HG02973 (cell line): ENCODE measurements around the gene ACSF2.

Source experiments
- ATAC-seq: cut with Tn5 transposase; IDR thresholded peaks from one replicate; pipeline ENCODE4 v1.9.1; 2021; ENCODE audit warnings: moderate library complexity; ENCODE audit not compliant: unreplicated experiment

Gene ACSF2

DNA sequence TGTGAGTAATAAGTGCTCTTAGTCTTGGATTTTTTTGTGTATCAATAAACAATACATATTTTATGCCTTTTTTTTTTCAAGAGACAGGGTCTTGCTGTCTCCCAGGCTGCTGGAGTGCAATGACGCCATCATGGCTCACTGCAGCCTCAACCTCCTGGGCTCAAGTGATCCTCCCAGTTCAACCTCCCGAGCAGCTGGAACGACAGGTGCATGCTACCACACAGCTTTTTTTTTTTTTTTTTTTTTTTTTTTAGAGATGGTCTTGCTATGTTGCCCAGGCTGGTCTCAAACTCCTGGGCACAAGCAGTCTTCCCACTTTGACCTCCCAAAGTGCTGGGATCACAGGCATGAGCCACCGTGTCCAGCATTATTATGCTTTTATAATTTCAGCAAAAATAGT lies 13.0 kb downstream of the ACSF2 start:
- no peak for ATAC-seq

DNA sequence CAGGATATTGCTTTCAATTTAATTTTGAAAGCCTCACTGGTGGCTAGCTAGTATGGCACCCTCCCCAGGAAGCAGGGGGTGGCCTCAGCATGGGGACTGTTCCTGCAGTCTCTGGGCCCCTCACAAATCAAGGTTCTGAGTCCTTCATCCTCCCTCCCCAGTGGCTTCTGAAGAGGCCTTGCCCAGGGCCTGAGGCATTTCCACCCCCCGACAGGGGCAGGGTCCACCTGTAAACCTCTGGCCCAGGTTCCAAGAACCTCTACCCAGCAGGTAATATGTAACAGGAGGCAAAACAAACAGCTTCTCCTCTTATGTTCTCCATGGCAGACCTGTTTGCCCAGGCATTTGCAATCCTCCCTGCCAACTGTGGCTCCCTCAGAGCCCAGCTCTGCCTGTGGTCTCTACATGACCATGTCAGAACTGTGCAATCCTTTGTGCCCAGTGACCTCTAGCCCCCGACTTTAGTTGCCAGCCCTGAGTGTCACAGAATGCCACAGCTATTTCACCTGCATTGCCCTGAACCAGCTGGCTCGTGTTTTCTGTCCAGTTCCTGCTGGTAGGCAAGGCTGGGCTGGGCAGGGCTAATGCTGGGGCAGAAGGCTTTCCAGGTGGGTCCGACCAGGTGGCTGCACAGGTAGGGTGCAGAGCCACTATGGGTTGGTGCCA lies 14.3 kb downstream of the ACSF2 start:
- ATAC-seq, result no peak

DNA sequence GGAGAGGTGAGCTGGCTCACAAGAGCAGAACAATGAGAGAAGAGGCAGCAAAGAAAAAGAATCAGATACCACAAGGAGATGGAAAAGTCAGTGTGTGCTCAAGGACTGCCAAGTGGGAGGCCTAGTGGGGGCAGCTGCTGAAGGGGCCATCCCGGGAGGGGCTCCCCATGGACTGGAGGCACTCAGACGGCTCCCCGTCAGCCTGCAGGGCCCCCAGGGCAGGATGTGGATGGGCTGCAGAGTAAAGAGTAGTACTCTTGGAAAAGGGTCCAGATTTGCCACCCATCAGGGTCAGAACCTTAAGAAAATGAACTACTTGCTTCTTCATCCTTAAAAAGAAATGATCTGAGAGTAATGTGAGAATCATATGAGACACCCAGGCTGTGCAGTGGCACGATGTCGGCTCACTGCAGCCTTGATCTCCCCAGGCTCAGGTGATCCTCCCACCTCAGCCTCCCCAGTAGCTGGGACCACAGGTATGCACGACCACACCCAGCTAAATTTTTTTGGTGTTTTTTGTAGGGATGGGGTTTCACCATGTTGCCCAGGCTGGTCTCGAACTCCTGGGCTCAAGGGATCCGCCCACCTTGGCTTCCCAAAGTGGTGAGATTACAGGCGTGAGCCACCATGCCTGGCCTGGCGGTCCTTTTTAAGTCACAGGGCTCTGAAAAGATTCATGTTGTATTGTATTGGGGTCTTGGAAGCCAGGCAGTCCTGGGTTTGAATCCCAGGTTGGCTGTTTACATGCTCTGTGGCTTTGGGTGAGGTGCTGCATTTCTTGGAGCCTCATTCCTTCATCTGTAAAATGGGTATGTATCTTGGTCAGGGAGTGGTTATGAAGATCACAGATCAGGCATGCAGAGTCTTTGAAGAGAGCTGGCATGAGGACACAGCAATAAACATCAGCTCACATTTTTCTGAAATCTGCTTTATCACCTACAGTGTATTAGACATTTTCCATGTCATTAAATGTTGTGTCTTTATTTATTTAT lies 15.1 kb downstream of the ACSF2 start:
- ATAC-seq, result no peak

DNA sequence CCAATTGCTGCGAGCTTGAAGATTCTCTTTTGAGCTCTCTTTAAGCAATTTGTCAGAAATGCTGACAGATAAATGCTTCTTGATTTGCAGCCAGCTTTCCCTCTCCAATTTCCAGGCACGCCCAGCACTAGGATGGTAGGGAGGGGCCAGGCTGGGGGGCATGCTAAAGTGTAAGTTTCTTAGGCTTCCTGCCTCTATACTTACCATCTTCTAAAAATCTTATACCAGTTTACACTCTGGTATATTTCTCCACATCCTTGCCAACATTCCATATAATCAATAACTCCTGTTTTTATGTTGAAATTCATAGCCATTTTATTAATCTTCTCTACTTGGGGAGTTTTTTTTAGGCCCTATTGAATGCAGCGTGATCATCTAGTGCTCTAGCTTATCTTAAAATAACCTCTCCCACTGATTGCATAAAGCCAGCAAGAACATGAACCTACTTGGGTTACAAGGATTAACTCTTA lies 17.5 kb downstream of the ACSF2 start:
- ATAC-seq, result no peak

DNA sequence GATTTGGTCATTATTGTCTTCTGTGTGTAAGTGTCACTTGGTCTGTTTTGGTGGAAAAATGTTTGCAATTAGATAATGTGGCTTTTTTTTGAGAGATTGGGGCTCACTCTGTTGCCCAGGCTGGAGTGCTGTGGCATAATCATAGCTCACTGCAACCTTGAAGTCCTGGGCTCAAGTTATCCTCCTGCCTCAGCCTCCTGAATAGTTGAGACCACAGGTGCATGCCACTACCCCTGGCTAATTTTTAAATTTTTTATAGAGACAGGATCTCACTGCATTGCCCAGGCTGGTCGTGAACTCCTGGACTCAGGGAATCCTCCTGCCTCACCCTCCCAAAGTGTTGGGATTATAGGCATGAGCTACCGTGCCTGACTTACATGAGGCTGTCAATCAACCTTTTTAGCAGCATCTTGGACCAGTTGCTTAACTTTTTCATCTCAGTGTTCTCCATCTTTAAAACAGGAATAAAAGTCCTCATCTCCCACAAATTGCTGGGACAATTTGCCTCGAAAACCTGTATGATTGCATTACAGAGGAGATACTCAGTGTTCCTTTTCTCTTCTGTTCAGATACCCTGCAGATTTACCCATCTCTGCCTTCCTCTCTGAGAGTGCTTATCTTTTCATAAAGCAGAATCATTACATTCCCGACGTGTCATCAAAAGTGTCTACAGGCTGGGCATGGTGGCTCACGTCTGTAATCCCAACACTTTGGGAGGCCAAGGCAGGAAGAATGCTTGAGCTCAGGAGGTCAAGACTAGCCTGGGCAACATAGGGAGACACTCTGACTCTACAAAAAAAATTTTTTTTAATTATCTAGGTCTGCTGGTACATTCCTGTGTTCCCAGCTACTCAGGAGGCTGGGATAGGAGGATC lies 19.1 kb downstream of the ACSF2 start:
- no peak for ATAC-seq

DNA sequence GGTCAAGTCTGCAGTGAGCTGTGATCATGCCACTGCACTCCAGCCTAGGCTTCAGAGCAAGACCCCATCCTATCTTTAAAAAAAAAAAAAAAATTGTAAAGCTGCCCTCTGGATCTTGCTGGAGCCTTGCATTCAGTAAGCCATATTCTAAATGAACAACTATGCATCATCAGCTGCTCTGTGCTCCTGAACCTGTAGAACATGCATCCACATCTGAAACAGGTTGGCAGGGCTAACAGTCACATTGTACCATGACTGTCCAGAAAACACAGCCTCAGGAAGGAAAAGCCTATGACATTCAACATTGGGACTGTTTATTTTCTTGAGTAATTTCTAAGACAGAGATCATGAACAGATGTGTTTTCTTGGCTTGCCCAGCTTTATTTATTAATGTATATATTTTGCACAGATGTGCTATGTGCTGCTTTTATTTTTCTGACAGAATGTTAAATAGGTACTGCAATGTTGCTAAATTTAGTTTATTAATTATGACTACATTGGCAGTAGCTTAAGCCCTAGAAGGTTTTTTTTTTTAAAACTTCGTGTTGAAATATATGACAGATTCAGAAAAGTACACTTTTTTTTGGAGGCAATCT lies 19.8 kb downstream of the ACSF2 start:
- ATAC-seq, result no peak

DNA sequence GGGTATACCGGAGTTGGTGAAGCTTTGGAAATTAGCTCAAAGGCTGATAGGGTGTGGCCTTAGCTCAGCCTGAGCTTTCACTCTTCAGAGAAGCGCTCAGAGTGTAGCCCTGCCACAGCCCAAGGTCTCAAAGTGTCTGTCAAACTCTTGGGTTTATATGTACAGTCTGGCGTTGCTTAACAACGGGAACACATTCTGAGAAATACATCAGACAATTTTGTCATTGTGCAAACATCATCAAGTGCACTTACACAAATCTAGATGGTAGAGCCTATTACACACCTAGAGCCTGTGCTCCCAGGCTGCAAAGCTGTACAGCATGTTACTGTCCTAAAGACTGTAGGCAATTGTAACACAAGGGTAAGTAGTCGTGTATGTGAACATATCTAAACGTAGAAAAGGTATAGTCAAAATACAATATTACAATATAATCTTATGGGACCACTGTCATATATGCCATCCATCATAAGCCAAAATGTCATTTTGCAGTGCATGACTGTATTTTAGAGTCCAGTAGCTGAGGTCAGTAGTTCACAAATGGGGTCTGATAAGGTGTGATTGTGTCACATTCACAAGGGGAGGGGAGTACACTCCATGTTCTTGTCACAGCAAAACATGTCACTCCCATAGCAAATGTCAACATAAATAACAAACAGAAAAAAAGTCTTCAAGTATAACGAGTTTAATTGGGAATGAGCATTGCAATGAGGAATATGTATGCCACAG lies 22.0 kb downstream of the ACSF2 start:
- no peak for ATAC-seq

DNA sequence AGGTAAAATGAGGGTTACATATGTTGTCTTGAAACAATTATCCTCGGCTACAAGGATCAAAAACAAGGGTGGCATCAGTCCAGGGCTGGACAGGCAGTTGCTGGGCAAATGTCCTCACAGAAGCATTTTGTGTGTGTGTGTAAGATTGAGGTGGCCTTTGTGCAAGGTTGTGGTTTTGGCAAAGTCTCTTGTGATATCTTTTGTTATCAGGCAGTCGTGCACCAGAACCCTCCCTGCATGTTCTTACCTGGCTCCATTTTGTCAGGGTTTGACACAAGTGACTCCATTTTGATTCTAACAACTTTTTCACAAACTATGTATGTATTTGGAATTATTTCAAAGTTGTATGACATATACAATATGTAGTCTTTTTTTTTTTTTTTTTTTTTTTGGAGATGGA lies 22.6 kb downstream of the ACSF2 start:
- ATAC-seq, result no peak

DNA sequence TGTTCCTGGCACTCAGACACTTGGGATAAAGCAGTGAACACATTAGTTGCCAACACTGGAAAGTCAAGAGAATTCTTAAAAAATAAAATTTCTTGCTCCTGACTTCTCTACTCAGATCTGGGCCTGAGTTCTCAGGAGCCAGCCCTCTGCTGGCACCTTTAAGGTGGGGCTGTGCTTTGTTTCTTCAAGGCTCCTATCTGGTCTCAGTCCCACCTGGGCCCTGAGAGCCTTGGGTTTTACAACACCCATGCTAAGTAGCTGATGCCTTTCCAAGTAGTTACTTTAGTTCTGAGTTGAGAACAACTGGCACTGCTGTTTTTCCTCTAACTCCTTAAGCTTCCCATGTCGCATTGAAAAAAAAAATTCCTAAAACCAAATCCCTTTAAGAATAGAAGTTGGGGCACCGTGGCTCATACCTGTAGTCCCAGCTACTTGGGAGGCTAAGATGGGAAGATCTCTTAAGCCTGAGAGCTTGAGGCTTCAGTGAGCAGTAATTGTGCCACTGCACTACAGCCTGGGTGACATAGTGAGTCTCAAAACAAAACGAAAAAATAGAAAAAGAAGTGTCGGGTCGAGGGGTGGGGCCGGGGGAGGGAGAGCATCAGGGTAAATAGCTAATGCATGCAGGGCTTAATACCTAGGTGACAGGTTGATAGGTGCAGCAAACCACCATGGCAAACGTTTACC lies 26.1 kb downstream of the ACSF2 start:
- no peak for ATAC-seq

DNA sequence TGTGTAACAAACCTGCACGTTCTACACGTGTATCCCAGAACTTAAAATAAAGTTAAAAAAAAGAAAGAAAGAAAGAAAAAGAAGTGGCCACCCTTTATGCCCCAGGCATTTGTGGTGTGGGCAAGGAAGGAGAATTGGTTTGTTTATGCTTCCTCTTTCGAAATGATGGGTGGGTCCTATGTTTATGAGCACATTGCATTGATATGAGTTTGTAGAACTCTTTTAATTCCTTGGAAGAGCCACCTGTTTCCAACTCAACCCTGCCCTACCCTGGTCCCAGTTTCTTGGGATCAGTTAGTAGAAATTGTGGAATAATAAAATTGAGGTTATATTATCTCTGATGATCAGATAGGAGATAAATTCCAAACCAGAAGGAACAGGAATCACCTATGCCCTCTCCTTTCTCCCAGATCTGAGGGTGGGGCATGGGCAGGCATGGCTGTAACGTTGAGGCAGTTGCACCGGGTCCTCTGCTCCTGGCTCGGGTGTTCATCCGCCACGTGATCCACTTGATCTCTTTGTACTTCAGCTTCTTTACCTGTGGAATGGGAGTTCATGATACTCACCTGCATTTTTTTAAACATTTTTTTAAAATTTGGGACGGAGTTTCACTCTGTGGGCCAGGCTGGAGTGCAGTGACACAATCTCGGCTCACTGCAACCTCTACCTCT lies 26.7 kb downstream of the ACSF2 start:
- ATAC-seq, result no peak

DNA sequence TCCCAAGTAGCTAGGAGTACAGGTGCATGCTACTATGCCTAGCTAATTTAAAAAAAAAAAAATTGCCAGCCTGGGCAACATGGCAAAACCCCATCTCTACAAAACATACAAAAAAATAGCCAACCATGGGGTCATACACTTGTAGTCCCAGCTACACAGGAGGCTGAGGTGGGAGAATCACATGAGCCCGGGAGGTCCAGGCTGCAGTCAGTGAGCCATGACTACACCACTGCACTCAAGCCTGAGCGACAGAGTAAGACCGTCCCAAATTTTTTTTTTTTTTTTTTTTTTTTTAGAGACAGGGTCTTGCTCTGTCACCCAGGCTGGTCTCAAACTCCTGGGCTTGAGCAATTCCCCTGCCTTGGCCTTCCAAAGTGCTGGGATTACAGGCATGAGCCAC lies 27.9 kb downstream of the ACSF2 start:
- no peak for ATAC-seq

DNA sequence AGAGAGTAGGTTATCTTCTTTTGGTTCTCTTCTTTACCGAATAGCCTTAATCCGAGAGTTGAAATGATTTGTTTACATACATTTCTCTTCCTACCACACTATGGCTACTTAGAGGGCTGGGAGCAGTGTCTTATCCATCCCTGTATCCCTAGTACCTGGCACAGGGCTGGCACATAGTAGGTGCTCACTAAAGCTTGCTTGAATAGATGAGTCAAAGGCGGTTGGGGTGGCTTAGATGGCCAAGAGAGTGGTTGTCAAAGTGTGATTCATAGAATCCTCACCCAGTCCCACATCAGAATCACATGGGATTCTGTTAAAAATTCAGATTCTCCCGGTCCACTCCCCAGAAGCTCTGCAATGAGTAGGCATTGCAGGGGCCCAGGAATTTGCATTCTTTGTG lies 31.6 kb downstream of the ACSF2 start:
- no peak for ATAC-seq

DNA sequence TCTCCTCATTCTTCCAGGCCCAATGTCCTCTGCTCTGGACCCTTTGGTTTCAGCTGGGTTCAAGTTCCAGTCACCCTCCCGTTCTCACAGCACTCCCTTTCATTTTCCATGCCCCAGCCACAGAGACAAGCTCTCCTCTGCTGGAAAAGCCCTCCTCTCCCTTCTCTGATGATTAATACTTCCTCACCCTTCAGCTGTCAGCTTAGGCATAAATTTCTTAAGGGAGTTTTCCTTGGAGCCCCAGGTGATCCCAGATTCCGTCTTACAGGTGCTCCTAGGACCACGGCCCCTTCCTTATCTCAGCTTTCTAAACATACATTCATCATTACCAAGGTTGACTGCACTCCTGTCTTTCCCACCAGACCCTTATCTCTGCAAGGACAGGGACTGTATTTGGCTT lies 32.3 kb downstream of the ACSF2 start:
- no peak for ATAC-seq

DNA sequence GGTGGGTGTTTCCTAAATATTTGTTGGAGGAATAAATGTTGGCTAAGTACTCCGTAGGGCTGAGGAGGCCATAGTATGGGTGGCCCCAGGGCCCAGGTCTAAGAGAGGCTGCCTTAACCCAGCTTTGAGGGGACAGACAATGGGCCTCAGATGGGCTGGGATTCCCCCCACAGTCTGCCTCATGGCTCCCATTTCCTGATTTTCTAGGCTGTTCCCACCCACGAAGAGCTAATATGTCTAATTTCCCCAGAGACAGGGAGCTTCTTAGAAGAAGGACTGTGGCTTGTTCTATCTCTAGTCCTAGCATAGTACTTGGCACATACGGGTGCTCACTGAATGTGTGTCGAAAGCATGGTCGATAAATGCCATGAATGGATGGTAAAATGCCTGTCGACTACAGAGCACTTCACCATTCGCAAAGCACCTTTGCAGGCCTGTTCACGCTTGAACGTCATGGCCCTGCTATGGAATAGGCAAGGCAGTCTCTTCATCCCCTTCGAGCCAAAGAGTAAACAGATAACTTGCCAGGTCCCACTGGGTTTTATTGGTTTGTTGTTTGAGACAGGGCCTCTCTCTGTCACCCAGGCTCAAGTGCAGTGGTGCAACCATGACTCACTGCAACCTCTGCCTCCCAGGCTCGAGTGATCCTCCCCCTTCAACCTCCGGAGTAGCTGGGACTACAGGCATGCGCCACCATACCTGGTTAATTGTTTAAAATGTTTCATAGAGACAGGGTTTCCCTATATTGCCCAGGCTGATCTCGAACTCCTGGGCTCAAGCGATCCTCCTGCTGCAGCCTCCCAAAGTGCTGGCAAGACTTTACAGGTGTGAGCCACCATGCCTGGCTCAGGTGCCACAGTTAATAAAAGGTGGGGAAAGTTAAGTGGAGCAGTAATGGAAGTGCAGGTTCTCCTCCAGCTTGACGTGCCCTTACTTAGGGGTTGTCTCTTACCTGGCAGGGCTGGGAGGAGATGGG lies 33.0 kb downstream of the ACSF2 start:
- ATAC-seq, result no peak

DNA sequence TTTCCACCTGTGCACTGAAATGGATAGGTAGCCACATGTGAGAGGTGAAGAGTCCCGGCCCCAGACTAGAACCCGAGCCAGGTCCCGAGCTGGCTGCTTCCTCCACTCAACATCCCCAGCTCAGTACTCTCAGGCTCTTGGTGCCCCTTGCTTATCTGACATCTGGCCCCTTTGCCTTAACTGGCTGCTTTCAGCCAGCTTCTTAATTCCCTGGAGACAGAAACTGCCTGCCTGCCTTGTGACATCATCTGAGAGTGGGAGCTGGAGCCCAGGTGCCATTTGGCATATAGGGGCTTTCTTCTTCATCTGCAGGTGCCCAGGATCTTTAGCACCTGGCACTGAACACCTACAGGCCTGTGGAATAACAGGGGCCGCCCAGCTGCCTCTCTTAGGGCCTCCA lies 33.7 kb downstream of the ACSF2 start:
- no peak for ATAC-seq

DNA sequence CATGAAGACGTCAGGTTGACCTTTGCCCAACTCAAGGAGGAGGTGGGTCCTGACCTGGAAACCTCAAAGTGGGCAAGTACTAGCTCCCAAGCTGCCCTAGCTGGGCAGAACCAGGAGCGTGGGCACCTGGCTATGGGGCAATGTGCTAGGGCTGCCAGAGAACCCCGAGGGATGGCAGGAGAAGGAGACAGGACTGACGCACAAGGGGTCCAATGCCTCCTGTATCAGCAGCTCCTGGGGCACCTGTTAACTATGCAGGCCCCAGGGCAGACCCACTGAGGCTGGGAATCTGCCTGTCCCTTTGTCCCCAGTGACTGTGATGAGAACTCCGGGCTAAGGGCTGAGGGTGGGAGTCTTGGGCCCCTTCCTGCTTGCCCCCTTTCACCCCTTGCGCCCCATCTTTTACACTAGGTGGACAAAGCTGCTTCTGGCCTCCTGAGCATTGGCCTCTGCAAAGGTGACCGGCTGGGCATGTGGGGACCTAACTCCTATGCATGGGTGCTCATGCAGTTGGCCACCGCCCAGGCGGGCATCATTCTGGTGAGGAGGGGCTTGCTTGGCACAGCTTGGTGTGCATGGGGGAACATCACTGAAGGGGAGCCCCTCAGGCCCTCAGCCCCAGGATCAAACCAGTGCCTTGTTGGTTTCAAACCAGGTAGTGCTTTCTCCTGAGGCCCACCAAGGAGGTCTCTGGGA lies 35.0 kb downstream of the ACSF2 start:
- ATAC-seq, result no peak

DNA sequence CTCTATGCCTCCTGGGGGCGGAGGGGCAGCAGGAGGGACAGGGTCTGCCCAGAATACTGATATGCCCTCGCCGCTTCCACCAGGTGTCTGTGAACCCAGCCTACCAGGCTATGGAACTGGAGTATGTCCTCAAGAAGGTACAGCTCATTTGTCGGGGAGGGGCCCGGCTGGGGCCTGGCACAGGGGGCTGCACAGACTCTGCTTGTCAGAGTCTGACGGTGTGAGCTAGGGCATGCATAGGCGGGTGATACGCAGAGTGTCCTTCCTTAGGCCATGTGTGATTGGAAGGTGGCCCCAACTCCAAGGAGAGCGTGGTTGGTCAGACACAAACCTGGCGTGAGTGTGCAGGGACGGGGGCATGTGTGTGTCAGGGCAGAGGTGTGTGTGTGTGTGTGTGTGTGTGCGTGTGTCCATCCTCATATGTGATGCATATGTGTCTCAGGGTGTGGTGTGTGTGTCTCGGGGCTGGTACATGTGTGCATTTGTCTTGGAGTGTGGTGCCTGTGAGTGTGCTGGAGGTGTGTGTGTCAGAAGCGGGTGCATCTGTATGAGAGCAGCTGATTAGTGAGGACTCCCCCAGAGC lies 35.6 kb downstream of the ACSF2 start:
- ATAC-seq, result no peak
